HFF-Myc (cell line): ENCODE results near the gene TMC6.

Experiments
- DNase-seq: peaks from one replicate; pipeline ENCODE4 v3.0.0-alpha.2; 2011; ENCODE audit warnings: low read depth; ENCODE audit errors: extremely low read depth
- H3K4me3 ChIP-seq: replicated peaks from 2 replicates; pipeline ENCODE4 v1.5.1; 2011; ENCODE audit warnings: low read depth, mild to moderate bottlenecking, control low read depth, low read length
- CTCF ChIP-seq: IDR thresholded peaks from 2 replicates; pipeline ENCODE4 v1.5.1; 2012; ENCODE audit warnings: mild to moderate bottlenecking, low read depth, low read length, control low read depth; ENCODE audit errors: missing control alignments

The TMC6 gene

GRCh38 chr17:78127239-78127887 is 1.2 kb downstream of the TMC6 start:
- TF ChIP-seq CTCF, result no peak
- no peak for DNase-seq

GRCh38 chr17:78126895-78127238 is 1.7 kb downstream of the TMC6 start:
- no peak overlapping the region for H3K4me3 ChIP-seq
- no peak for TF ChIP-seq CTCF
- DNase-seq, result no peak

More at GRCh38 chr17:78127239-78127887, 1.2 kb downstream of the TMC6 start:
- peak overlapping the region; percentile 59 for H3K4me3 ChIP-seq

- DNase-seq, result no peak
- TF ChIP-seq CTCF, result no peak
- H3K4me3 ChIP-seq, result no peak overlapping the region
Measured at GRCh38 chr17:78125976-78126894, 2.3 kb downstream of the TMC6 start.

- H3K4me3 ChIP-seq, result no peak overlapping the region
- no peak for TF ChIP-seq CTCF
- no peak for DNase-seq
Measured at GRCh38 chr17:78125138-78125913, 3.2 kb downstream of the TMC6 start.

- no peak for TF ChIP-seq CTCF
- H3K4me3 ChIP-seq, result no peak overlapping the region
- no peak for DNase-seq
Measured at GRCh38 chr17:78124836-78125137, 3.8 kb downstream of the TMC6 start.

GRCh38 chr17:78124081-78124835 is 4.3 kb downstream of the TMC6 start:
- TF ChIP-seq CTCF, result no peak
- H3K4me3 ChIP-seq, result no peak overlapping the region
- DNase-seq, result no peak
